GM12878 (cell line): ENCODE data around the gene HHIPL1. TPM values are rescaled to one million over a fixed set of nuclear protein-coding genes. Genes with fewer than 3 reads are reported as not detected.

ENCODE experiments used
- EP300 ChIP-seq, 2 experiments: fragments of 150-350 bp in 1 of 2; IDR thresholded peaks; 2 replicates each; pipeline ENCODE4 v1.6.1; 2011 to 2012; ENCODE audit warnings: low read depth in 2 of 2, low read length in 2 of 2, borderline replicate concordance in 1 of 2, improper control_type of control experiment in 1 of 2, inconsistent platforms in 1 of 2; ENCODE audit not compliant: control insufficient read depth in 1 of 2
- HDAC6 ChIP-seq: fragments of 200-600 bp; sonication (generic); IDR thresholded peaks from one replicate; pipeline ENCODE4 v1.8.0; 2017; ENCODE audit warnings: antibody characterized with exemption; ENCODE audit not compliant: unreplicated experiment
- polyA plus RNA-seq, 11 experiments: library from polyadenylated mRNA; depleted of rRNA in 4 of 11; unstranded in 6 of 11; stranded (reverse) in 5 of 11; fragments of >200 nt; fragmentation: Nextera tagmentation in 4 of 11; fragmentation: Illumina TruSeq in 1 of 11; extraction: Ambion mirVana in 4 of 11; extraction: Trizol in 1 of 11; gene quantifications; 1 replicate in 1 of 11; 2 replicates in 10 of 11; pipeline versions ENCODE4 v1.2.1 to v1.2.3, GENCODE V29; 2011 to 2016; ENCODE audit warnings: inconsistent platforms in 2 of 11, missing spikeins in 2 of 11, low read depth in 1 of 11
- total RNA-seq, 4 experiments: library from RNA; depleted of rRNA in 3 of 4; stranded (reverse); fragments of >200 nt in 3 of 4; fragmentation: Illumina TruSeq in 1 of 4; extraction: Trizol in 1 of 4; gene quantifications; 2 replicates each; pipeline versions ENCODE4 v1.2.1 to v1.2.3, GENCODE V29; 2013 to 2021

Gene HHIPL1
- total and polyA plus RNA-seq, 10 of the 15 experiments (the other 5 are each of a cell fraction or from before 2014, with no cell fraction given) = 0.09 TPM; not detected in 9

GRCh38 chr14:99728981-99729451, 84.1 kb downstream of the HHIPL1 start (continued):
- TF ChIP-seq HDAC6 (no peak), EP300 (IDR thresholded peaks at IDR 0.05; ENCODE audit: borderline replicate concordance in 1 of 2, control insufficient read depth in 1 of 2, low read depth in 2 of 2, low read length in 2 of 2) (no peak)
- TF ChIP-seq, all 136 proteins: peak for 0

Other genes with a start within 250 kb of the HHIPL1 start
- gene SETD3, start 164.3 kb upstream of the HHIPL1 start, total RNA-seq (2014; rRNA removed) = 31.4 and 39.8 TPM in 2 replicates
- 43.9 and 44.1 TPM in 2 replicates for gene SETD3, start 164.3 kb upstream of the HHIPL1 start, total RNA-seq (2014; rRNA removed; fragmentation: Illumina TruSeq; extraction: Trizol)
- 39.7 and 40.2 TPM in 2 replicates for gene SETD3, start 164.3 kb upstream of the HHIPL1 start, total RNA-seq (2021)
- gene SETD3, start 164.3 kb upstream of the HHIPL1 start, polyA plus RNA-seq (2011; rRNA removed) = 32.0 and 32.1 TPM in 2 replicates
- 42.6 and 49.4 TPM in 2 replicates for gene SETD3, start 164.3 kb upstream of the HHIPL1 start, polyA plus RNA-seq (2014; fragmentation: Illumina TruSeq; extraction: Trizol)
- 10 to 100 TPM; 11.3 to 17.3 TPM for gene SETD3, start 164.3 kb upstream of the HHIPL1 start, polyA plus RNA-seq (2014; fragmentation: Nextera tagmentation; extraction: Ambion mirVana)
- gene SETD3, start 164.3 kb upstream of the HHIPL1 start, polyA plus RNA-seq (2014; rRNA removed) = 23.5 and 33.3 TPM in 2 replicates
- gene SETD3, start 164.3 kb upstream of the HHIPL1 start, polyA plus RNA-seq (2016; fragmentation: Nextera tagmentation; extraction: Ambion mirVana) = 10 to 100 TPM; 41.3 to 44.2 TPM
- gene CCNK, start 163.7 kb upstream of the HHIPL1 start, total RNA-seq (2014; rRNA removed) = 22.4 and 23.1 TPM in 2 replicates
- gene CCNK, start 163.7 kb upstream of the HHIPL1 start, total RNA-seq (2014; rRNA removed; fragmentation: Illumina TruSeq; extraction: Trizol) = 14.1 and 18.3 TPM in 2 replicates
- 74.6 and 83.1 TPM in 2 replicates for gene CCNK, start 163.7 kb upstream of the HHIPL1 start, total RNA-seq (2021)
- 10.0 and 10.8 TPM in 2 replicates for gene CCNK, start 163.7 kb upstream of the HHIPL1 start, polyA plus RNA-seq (2011; rRNA removed)
- 85.1 and 88.0 TPM in 2 replicates for gene CCNK, start 163.7 kb upstream of the HHIPL1 start, polyA plus RNA-seq (2014; fragmentation: Illumina TruSeq; extraction: Trizol)
- gene CCNK, start 163.7 kb upstream of the HHIPL1 start, polyA plus RNA-seq (2014; fragmentation: Nextera tagmentation; extraction: Ambion mirVana) = 10 to 100 TPM; 15.5 to 21.2 TPM
- 22.5 TPM in 2 replicates for gene CCNK, start 163.7 kb upstream of the HHIPL1 start, polyA plus RNA-seq (2014; rRNA removed)
- gene CCNK, start 163.7 kb upstream of the HHIPL1 start, polyA plus RNA-seq (2016; fragmentation: Nextera tagmentation; extraction: Ambion mirVana) = 10 to 100 TPM; 31.2 to 32.6 TPM
- gene CCDC85C, start 40.9 kb upstream of the HHIPL1 start, total RNA-seq (2014; rRNA removed) = 1.6 and 2.1 TPM in 2 replicates
- 0.92 and 0.94 TPM in 2 replicates for gene CCDC85C, start 40.9 kb upstream of the HHIPL1 start, total RNA-seq (2014; rRNA removed; fragmentation: Illumina TruSeq; extraction: Trizol)
- gene CCDC85C, start 40.9 kb upstream of the HHIPL1 start, total RNA-seq (2021) = 3.0 and 3.4 TPM in 2 replicates
- gene CCDC85C, start 40.9 kb upstream of the HHIPL1 start, polyA plus RNA-seq (2011; rRNA removed) = 2.1 and 3.6 TPM in 2 replicates
- gene CCDC85C, start 40.9 kb upstream of the HHIPL1 start, polyA plus RNA-seq (2014; fragmentation: Illumina TruSeq; extraction: Trizol) = 0.68 and 1.2 TPM in 2 replicates
- under 1 TPM; 0.03 to 0.07 TPM for gene CCDC85C, start 40.9 kb upstream of the HHIPL1 start, polyA plus RNA-seq (2014; fragmentation: Nextera tagmentation; extraction: Ambion mirVana)
- 1.8 and 2.9 TPM in 2 replicates for gene CCDC85C, start 40.9 kb upstream of the HHIPL1 start, polyA plus RNA-seq (2014; rRNA removed)
- under 1 TPM; 0.15 to 0.19 TPM for gene CCDC85C, start 40.9 kb upstream of the HHIPL1 start, polyA plus RNA-seq (2016; fragmentation: Nextera tagmentation; extraction: Ambion mirVana)
- not detected in 2 replicates for gene CYP46A1, start 39.2 kb downstream of the HHIPL1 start, total RNA-seq (2014; rRNA removed)
- gene CYP46A1, start 39.2 kb downstream of the HHIPL1 start, total RNA-seq (2014; rRNA removed; fragmentation: Illumina TruSeq; extraction: Trizol) = not detected in 2 replicates
- gene CYP46A1, start 39.2 kb downstream of the HHIPL1 start, total RNA-seq (2021) = not detected in 2 replicates
- 0.01 and 0.04 TPM in 2 replicates for gene CYP46A1, start 39.2 kb downstream of the HHIPL1 start, polyA plus RNA-seq (2011; rRNA removed)
- gene CYP46A1, start 39.2 kb downstream of the HHIPL1 start, polyA plus RNA-seq (2014; fragmentation: Illumina TruSeq; extraction: Trizol) = not detected in 2 replicates
- not detected for gene CYP46A1, start 39.2 kb downstream of the HHIPL1 start, polyA plus RNA-seq (2014; fragmentation: Nextera tagmentation; extraction: Ambion mirVana)
- gene CYP46A1, start 39.2 kb downstream of the HHIPL1 start, polyA plus RNA-seq (2014; rRNA removed) = not detected in 2 replicates
- under 1 TPM in 1 of 2 experiments, not detected in 1; 0.11 TPM for gene CYP46A1, start 39.2 kb downstream of the HHIPL1 start, polyA plus RNA-seq (2016; fragmentation: Nextera tagmentation; extraction: Ambion mirVana)
- 0.16 TPM in 1 of 2 replicates, not detected in the other for gene EML1, start 148.3 kb downstream of the HHIPL1 start, total RNA-seq (2014; rRNA removed)
- gene EML1, start 148.3 kb downstream of the HHIPL1 start, total RNA-seq (2014; rRNA removed; fragmentation: Illumina TruSeq; extraction: Trizol) = 0.13 TPM in 1 of 2 replicates, not detected in the other
- gene EML1, start 148.3 kb downstream of the HHIPL1 start, total RNA-seq (2021) = 0.21 TPM in 1 of 2 replicates, not detected in the other
- 2.9 and 3.4 TPM in 2 replicates for gene EML1, start 148.3 kb downstream of the HHIPL1 start, polyA plus RNA-seq (2011; rRNA removed)
- 0.10 TPM in 1 of 2 replicates, not detected in the other for gene EML1, start 148.3 kb downstream of the HHIPL1 start, polyA plus RNA-seq (2014; fragmentation: Illumina TruSeq; extraction: Trizol)
- under 1 TPM; 0.05 to 0.16 TPM for gene EML1, start 148.3 kb downstream of the HHIPL1 start, polyA plus RNA-seq (2014; fragmentation: Nextera tagmentation; extraction: Ambion mirVana)
- 0.28 TPM in 1 of 2 replicates, not detected in the other for gene EML1, start 148.3 kb downstream of the HHIPL1 start, polyA plus RNA-seq (2014; rRNA removed)
- under 1 TPM; 0.09 to 0.11 TPM for gene EML1, start 148.3 kb downstream of the HHIPL1 start, polyA plus RNA-seq (2016; fragmentation: Nextera tagmentation; extraction: Ambion mirVana)